ENCODE measurements around the gene LAMA5. TPM values are rescaled to one million over a fixed set of nuclear protein-coding genes. Genes with fewer than 3 reads are reported as not detected.

Gene LAMA5
- total and polyA plus RNA-seq, 2 experiments from 2014 or later, result 71.3 to 252 TPM

DNA sequence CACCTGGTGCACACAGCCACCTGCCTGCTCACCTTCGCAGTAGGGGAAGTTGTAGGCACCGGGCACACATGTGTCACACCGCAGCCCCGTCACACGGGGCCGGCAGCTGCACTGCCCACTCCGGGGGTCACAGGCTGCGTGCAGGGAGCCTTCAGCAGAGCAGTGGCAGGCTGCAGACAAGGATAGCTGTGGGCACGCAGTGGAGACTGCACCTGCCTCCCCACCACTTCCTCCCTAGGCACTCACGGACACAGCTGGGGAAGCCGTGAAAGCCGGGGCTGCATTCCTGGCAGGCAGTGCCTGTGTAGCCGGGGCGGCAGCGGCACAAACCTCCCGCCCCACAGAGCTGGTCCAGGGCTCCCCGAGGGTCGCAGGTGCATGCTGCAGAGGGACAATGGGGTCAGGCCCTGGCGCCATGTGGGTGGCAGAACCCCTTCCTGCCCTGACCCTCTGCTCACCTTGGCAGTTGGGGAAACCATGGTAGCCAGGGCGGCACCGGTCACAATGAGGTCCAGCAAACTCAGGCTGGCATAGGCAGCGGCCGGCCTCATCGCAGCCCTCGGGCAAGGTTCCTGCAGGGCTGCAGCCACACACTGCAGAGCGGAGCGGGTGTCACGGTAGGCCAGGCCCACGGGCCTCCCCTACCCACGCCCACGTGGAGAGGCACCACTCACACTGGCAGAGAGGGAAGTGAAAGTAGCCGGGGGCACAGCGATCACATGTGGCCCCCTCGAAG, 29.4 kb downstream of the LAMA5 start:
- no peak overlapping the region for H3K27ac ChIP-seq
- no peaks in the 10 kb centered on the region for H3K4me1 ChIP-seq (ENCODE audit: insufficient read depth)
- peaks cover 9% of the 10 kb centered on the region for H3K79me2 ChIP-seq
- WGBS (ENCODE audit: low lambda C conversion rate, missing lambda C conversion rate), result 96% methylated on average over 34 of the region's 34 CpGs
- DNase-seq (ENCODE audit: low spot score), result no peak
- no peak overlapping the region for H3K4me2 ChIP-seq
- H3K4me3 ChIP-seq, result no peak overlapping the region
- no peak for TF ChIP-seq EZH2phosphoT487 (IDR thresholded peaks at IDR 0.05; ENCODE audit: low read depth, severe bottlenecking, unreplicated experiment)
- TF ChIP-seq, protein P1, sequence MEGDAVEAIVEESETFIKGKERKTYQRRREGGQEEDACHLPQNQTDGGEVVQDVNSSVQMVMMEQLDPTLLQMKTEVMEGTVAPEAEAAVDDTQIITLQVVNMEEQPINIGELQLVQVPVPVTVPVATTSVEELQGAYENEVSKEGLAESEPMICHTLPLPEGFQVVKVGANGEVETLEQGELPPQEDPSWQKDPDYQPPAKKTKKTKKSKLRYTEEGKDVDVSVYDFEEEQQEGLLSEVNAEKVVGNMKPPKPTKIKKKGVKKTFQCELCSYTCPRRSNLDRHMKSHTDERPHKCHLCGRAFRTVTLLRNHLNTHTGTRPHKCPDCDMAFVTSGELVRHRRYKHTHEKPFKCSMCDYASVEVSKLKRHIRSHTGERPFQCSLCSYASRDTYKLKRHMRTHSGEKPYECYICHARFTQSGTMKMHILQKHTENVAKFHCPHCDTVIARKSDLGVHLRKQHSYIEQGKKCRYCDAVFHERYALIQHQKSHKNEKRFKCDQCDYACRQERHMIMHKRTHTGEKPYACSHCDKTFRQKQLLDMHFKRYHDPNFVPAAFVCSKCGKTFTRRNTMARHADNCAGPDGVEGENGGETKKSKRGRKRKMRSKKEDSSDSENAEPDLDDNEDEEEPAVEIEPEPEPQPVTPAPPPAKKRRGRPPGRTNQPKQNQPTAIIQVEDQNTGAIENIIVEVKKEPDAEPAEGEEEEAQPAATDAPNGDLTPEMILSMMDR (IDR thresholded peaks at IDR 0.05; ENCODE audit: poor library complexity), result no peak
- no peak for TF ChIP-seq EZH2 (IDR thresholded peaks at IDR 0.05; ENCODE audit: borderline replicate concordance)
- H3K36me3 ChIP-seq (replicated peaks; ENCODE audit: insufficient read depth, low read depth), result peaks cover 7% of the 10 kb centered on the region
- H3K9me2 ChIP-seq (replicated peaks; ENCODE audit: insufficient read depth), result no peaks in the 10 kb centered on the region
- no peaks in the 10 kb centered on the region for H3K27me3 ChIP-seq
- no peaks in the 10 kb centered on the region for H3K9me3 ChIP-seq (ENCODE audit: low read depth)
- H4K20me1 ChIP-seq (ENCODE audit: insufficient read depth, poor library complexity, severe bottlenecking), result no peaks in the 10 kb centered on the region
- no peak overlapping the region for H2AFZ ChIP-seq

GRCh38 chr20:62336775-62337557, 30.1 kb downstream of the LAMA5 start:
- Histone ChIP-seq H3K27ac (no peak overlapping the region), H3K36me3 (replicated peaks; ENCODE audit: insufficient read depth, low read depth) (peaks cover 7% of the 10 kb centered on the region), H3K4me1 (ENCODE audit: insufficient read depth) (no peaks in the 10 kb centered on the region), H3K9me3 (ENCODE audit: low read depth) (no peaks in the 10 kb centered on the region), H3K4me3 (no peak overlapping the region), H3K4me2 (no peak overlapping the region), H3K79me2 (peaks cover 9% of the 10 kb centered on the region), H4K20me1 (ENCODE audit: insufficient read depth, poor library complexity, severe bottlenecking) (no peaks in the 10 kb centered on the region), H2AFZ (no peak overlapping the region), H3K27me3 (no peaks in the 10 kb centered on the region), H3K9me2 (replicated peaks; ENCODE audit: insufficient read depth) (no peaks in the 10 kb centered on the region)
- DNase-seq (ENCODE audit: low spot score), result no peak
- WGBS (ENCODE audit: low lambda C conversion rate, missing lambda C conversion rate), result 99% methylated on average over 52 of the region's 53 CpGs
- TF ChIP-seq, protein P1 (IDR thresholded peaks at IDR 0.05; ENCODE audit: poor library complexity), result no peak
- TF ChIP-seq EZH2phosphoT487 (IDR thresholded peaks at IDR 0.05; ENCODE audit: low read depth, severe bottlenecking, unreplicated experiment) (no peak), EZH2 (IDR thresholded peaks at IDR 0.05; ENCODE audit: borderline replicate concordance) (no peak)

- Histone ChIP-seq H2AFZ (no peak overlapping the region), H3K4me2 (no peak overlapping the region), H3K36me3 (replicated peaks; ENCODE audit: insufficient read depth, low read depth) (peaks cover 5% of the 10 kb centered on the region), H3K4me3 (no peak overlapping the region), H3K27ac (no peak overlapping the region), H3K9me2 (replicated peaks; ENCODE audit: insufficient read depth) (no peaks in the 10 kb centered on the region), H3K79me2 (peaks cover 8% of the 10 kb centered on the region), H4K20me1 (ENCODE audit: insufficient read depth, poor library complexity, severe bottlenecking) (no peaks in the 10 kb centered on the region), H3K9me3 (ENCODE audit: low read depth) (no peaks in the 10 kb centered on the region), H3K4me1 (ENCODE audit: insufficient read depth) (no peaks in the 10 kb centered on the region), H3K27me3 (no peaks in the 10 kb centered on the region)
- TF ChIP-seq EZH2phosphoT487 (IDR thresholded peaks at IDR 0.05; ENCODE audit: low read depth, severe bottlenecking, unreplicated experiment), result no peak
- no peak for TF ChIP-seq EZH2 (IDR thresholded peaks at IDR 0.05; ENCODE audit: borderline replicate concordance)
- TF ChIP-seq, protein P1 (IDR thresholded peaks at IDR 0.05; ENCODE audit: poor library complexity), result no peak
- 82% methylated on average over 11 of the region's 11 CpGs for WGBS (ENCODE audit: low lambda C conversion rate, missing lambda C conversion rate)
- no peak for DNase-seq (ENCODE audit: low spot score)
Observed at GRCh38 chr20:62336329-62336728, 30.8 kb downstream of the LAMA5 start.
